AG10803 (cell line): ENCODE data around the gene HECTD4.
"Not testable (repeated sequence)": the region's sequence is repeated elsewhere in the genome, so short reads cannot be mapped to it uniquely, and the experiment has no call there.

Source experiments
- DNase-seq: peaks from one replicate; pipeline ENCODE4 v3.0.0; 2010; ENCODE audit warnings: low read depth
- H3K4me3 ChIP-seq: 2 replicates; pipeline ENCODE4 v1.5.1; 2011; ENCODE audit warnings: mild to moderate bottlenecking, low read length, control low read depth
- TF ChIP-seq, protein P1 (sequence below): conservative IDR thresholded peaks from 2 replicates; pipeline ENCODE4 v1.5.1; 2011; ENCODE audit warnings: mild to moderate bottlenecking, low read length, control low read depth, inconsistent platforms

Gene HECTD4

DNA sequence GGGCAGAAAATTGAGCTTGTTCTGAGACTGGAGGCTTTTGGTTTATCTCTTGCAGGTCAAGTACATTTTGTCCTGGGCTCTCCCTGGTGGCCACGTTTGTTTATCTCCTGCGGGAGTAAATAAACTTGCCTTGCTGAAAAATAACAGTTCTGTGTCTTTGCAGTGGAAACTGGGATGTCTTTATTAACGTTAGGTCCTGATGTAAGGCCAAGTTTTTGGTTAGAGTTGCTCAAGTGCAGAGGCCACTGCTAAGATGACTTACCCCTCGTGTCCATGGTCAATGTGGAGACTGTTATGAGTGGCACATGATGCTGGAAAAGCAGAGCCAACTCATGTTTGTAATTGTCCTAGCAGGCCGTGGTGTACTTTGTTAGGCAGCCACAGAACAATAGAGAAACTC, 40.3 kb upstream of the HECTD4 start:
- H3K4me3 ChIP-seq: no peak overlapping the region
- peak; percentile 74 for DNase-seq
- TF ChIP-seq, protein P1, sequence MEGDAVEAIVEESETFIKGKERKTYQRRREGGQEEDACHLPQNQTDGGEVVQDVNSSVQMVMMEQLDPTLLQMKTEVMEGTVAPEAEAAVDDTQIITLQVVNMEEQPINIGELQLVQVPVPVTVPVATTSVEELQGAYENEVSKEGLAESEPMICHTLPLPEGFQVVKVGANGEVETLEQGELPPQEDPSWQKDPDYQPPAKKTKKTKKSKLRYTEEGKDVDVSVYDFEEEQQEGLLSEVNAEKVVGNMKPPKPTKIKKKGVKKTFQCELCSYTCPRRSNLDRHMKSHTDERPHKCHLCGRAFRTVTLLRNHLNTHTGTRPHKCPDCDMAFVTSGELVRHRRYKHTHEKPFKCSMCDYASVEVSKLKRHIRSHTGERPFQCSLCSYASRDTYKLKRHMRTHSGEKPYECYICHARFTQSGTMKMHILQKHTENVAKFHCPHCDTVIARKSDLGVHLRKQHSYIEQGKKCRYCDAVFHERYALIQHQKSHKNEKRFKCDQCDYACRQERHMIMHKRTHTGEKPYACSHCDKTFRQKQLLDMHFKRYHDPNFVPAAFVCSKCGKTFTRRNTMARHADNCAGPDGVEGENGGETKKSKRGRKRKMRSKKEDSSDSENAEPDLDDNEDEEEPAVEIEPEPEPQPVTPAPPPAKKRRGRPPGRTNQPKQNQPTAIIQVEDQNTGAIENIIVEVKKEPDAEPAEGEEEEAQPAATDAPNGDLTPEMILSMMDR: no peak

- TF ChIP-seq, protein P1: no peak
- H3K4me3 ChIP-seq: no peak overlapping the region
- no peak for DNase-seq
Observed at GRCh38 chr12:112421363-112421762, 39.1 kb upstream of the HECTD4 start.

GRCh38 chr12:112420740-112421139, 38.5 kb upstream of the HECTD4 start:
- TF ChIP-seq, protein P1: no peak
- H3K4me3 ChIP-seq: no peak overlapping the region
- no peak for DNase-seq

- TF ChIP-seq, protein P1: no peak
- H3K4me3 ChIP-seq: peak overlapping the region; percentile 92
- DNase-seq: peak; percentile 83
Observed at GRCh38 chr12:112419297-112420133, 37.3 kb upstream of the HECTD4 start.

DNA sequence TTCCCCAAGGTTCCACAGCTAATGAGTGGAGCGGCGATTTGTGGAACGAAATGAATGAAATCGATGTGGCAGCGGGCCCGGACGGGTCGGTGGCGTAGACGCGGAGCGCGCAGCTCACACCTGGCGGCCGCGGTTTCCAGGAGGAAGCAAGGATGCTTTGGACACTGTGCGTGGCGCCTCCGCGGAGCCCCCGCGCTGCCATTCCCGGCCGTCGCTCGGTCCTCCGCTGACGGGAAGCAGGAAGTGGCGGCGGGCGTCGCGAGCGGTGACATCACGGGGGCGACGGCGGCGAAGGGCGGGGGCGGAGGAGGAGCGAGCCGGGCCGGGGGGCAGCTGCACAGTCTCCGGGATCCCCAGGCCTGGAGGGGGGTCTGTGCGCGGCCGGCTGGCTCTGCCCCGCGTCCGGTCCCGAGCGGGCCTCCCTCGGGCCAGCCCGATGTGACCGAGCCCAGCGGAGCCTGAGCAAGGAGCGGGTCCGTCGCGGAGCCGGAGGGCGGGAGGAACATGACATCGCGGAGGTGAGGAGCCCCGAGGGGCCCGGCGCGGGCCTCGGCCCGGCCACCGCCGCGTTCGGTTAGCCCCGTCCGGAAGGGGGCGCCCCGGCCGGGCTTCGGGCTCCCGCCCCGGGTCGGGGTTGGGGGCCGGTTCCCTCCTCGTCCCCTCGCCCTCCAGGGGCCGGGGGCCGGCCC, 36.5 kb upstream of the HECTD4 start, which contains the start of gene PTPN11:
Gene PTPN11, plus strand, starts transcription at position 340 of the 689 bp plus-strand sequence. Its CDS starts 165 bp downstream, at position 505.
- DNase-seq: peak; percentile 77
- TF ChIP-seq, protein P1: no peak; the same call in 1 of the 2 replicates
- H3K4me3 ChIP-seq: peak within 1 kb of the TSS; percentile 92

DNA sequence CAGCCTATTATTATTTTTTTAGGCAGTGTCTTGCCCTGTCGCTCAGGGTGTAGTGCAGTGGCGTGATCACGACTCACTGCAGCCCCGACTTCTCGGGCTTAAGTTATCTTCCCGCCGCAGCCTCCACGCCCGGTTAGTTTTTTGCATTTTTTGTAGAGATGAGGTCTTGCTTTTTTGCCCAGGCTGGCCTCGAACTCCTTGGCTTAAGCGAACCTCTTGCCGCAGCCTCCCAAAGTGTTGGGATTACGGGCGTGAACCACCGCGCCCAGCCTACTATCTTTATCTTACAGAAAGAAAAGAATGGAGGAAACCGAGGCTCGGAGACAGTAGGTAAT, 36.0 kb upstream of the HECTD4 start:
- H3K4me3 ChIP-seq: peak overlapping the region; percentile 92
- no peak for DNase-seq
- TF ChIP-seq, protein P1: no peak

GRCh38 chr12:112415457-112415856, 33.2 kb upstream of the HECTD4 start:
- DNase-seq, H3K4me3 ChIP-seq: not testable (repeated sequence)
